A673 (cell line): ENCODE results near the gene TMEM129.

Experiments used
- CTCF ChIP-seq: fragments of 300-800, 200-600 bp; sonication (generic); conservative IDR thresholded peaks from 2 replicates; pipeline ENCODE4 v1.5.1; 2017; ENCODE audit warnings: low read depth, mild to moderate bottlenecking, antibody characterized with exemption, low read length, moderate library complexity, mixed read lengths
- EZH2 ChIP-seq: fragments of 200-600 bp; sonication (generic); IDR thresholded peaks from 2 replicates; pipeline ENCODE4 v1.6.1; 2017; ENCODE audit warnings: borderline replicate concordance, low read depth, mild to moderate bottlenecking, mixed read lengths, antibody characterized with exemption, low read length; ENCODE audit not compliant: poor library complexity, severe bottlenecking

GRCh38 chr4:1763070-1763549, 42.0 kb upstream of the TMEM129 start:
- TF ChIP-seq EZH2 (no peak), CTCF (no peak)
